ENCODE measurements around the gene SLC44A2. TPM values are rescaled to one million over a fixed set of nuclear protein-coding genes. Genes with fewer than 3 reads are reported as not detected.

Gene SLC44A2
- total RNA-seq, 1 donor = 49.9 TPM

DNA sequence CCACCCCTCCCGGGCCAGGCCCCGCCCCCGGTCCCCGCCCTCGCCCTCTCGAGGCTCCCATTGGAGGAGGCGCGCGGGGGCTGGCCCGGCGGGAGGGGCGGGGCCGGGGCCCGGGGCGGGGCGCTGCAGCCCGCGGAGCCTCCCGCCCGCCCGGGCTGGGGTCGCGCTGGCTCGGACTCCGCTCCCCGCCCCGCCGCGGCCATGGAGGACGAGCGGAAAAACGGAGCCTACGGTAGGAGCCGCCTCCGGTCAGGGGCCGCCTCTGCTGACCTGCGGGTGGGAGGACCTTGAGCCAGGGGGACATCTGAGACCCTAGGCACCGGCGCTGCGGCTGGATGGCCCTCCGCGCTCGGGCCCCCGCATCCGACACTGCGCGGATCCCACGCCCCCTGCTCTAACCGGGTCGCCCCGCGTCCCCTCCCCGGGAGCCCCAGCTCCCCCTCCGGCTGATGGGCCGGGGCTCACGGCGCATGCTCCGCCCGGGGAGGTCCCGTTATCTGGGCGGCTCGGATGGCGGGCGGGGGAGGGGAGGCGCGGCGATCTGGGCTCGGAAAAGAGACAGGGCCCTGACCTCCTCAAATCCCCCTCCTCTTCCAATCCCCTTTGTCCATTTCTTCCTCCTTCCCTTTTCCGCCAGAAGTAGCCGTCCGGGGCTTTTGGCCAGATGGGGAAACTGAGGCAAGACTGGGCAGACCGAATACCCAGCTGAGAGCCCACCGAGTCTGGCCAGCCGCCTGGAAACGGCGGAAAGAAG, 22.8 kb upstream of the SLC44A2 start:
- Histone ChIP-seq H3K4me1 (ENCODE audit: insufficient read depth, low read length) (peaks cover 12% of the 10 kb centered on the region), H3K36me3 (ENCODE audit: insufficient read depth, low read length) (no peaks in the 10 kb centered on the region), H4K20me1 (ENCODE audit: insufficient read depth, low read length) (no peaks in the 10 kb centered on the region), H3K27me3 (ENCODE audit: insufficient read depth, low read length) (peaks cover 3% of the 10 kb centered on the region), H3K4me2 (ENCODE audit: insufficient read depth, low read length) (peak overlapping the region; percentile 99), H3K79me2 (ENCODE audit: insufficient read depth, low read length) (peaks cover 30% of the 10 kb centered on the region), H2AFZ (ENCODE audit: low read length) (peak overlapping the region; percentile 93), H3K9me3 (ENCODE audit: low read depth, low read length) (no peaks in the 10 kb centered on the region), H3K4me3 (ENCODE audit: insufficient read depth, low read length) (peak overlapping the region; percentile 96), H3K27ac (ENCODE audit: low read depth, low read length) (peak overlapping the region; percentile 74)
- peak; percentile 100 for DNase-seq (ENCODE audit: insufficient read length, low spot score, missing footprints)
- TF ChIP-seq, protein P1, sequence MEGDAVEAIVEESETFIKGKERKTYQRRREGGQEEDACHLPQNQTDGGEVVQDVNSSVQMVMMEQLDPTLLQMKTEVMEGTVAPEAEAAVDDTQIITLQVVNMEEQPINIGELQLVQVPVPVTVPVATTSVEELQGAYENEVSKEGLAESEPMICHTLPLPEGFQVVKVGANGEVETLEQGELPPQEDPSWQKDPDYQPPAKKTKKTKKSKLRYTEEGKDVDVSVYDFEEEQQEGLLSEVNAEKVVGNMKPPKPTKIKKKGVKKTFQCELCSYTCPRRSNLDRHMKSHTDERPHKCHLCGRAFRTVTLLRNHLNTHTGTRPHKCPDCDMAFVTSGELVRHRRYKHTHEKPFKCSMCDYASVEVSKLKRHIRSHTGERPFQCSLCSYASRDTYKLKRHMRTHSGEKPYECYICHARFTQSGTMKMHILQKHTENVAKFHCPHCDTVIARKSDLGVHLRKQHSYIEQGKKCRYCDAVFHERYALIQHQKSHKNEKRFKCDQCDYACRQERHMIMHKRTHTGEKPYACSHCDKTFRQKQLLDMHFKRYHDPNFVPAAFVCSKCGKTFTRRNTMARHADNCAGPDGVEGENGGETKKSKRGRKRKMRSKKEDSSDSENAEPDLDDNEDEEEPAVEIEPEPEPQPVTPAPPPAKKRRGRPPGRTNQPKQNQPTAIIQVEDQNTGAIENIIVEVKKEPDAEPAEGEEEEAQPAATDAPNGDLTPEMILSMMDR (IDR thresholded peaks at IDR 0.05; ENCODE audit: extremely low read depth, low read depth, low read length) = no peak

DNA sequence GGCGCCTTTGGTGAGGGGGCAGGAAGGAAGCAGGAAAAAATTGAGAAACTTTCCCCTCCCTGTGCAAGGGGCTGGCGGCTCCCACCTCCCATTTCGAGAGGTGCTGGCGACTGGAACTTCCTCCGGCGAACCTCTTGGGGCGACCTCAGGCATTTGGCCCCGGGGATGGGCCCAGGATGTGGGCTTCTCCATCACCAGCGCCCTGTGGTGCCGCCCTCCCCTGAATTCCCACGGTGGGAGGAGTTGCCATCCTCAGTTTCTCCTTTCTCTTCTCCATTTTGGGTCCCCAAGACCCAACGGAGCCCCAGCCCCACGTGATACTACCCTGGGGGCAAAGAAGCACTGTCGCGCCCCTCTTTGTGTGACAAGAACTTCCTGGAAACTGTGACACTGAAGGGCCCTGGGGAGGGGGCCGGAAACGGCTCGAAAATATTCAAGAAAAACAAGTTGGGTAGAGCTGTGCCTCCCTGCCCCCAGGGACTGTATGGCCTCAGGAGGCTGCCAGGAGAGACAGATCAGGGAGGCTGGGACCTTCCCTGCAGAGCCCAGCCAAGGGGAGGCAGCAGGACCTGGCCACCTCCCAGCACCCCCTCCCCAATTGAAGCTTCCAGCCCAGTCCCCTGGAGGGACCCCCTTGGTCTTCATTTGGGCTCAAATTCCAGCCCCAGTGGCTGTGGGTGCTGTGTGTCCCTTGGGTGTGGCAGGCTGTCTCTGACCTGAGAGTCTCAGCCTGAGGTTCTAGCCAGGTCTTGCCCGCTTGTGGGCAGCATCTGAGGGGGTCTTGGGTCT, 22.1 kb upstream of the SLC44A2 start:
- peak overlapping the region; percentile 99 for H3K4me2 ChIP-seq (ENCODE audit: insufficient read depth, low read length)
- H3K4me3 ChIP-seq (ENCODE audit: insufficient read depth, low read length) = peak overlapping the region; percentile 96
- DNase-seq (ENCODE audit: insufficient read length, low spot score, missing footprints) = peak; percentile 93
- no peaks in the 10 kb centered on the region for H4K20me1 ChIP-seq (ENCODE audit: insufficient read depth, low read length)
- peak overlapping the region; percentile 93 for H2AFZ ChIP-seq (ENCODE audit: low read length)
- H3K27me3 ChIP-seq (ENCODE audit: insufficient read depth, low read length) = peaks cover 3% of the 10 kb centered on the region
- H3K79me2 ChIP-seq (ENCODE audit: insufficient read depth, low read length) = peaks cover 30% of the 10 kb centered on the region
- no peaks in the 10 kb centered on the region for H3K9me3 ChIP-seq (ENCODE audit: low read depth, low read length)
- peak overlapping the region; percentile 74 for H3K27ac ChIP-seq (ENCODE audit: low read depth, low read length)
- TF ChIP-seq, protein P1 (IDR thresholded peaks at IDR 0.05; ENCODE audit: extremely low read depth, low read depth, low read length) = no peak
- peaks cover 12% of the 10 kb centered on the region for H3K4me1 ChIP-seq (ENCODE audit: insufficient read depth, low read length)
- no peaks in the 10 kb centered on the region for H3K36me3 ChIP-seq (ENCODE audit: insufficient read depth, low read length)

DNA sequence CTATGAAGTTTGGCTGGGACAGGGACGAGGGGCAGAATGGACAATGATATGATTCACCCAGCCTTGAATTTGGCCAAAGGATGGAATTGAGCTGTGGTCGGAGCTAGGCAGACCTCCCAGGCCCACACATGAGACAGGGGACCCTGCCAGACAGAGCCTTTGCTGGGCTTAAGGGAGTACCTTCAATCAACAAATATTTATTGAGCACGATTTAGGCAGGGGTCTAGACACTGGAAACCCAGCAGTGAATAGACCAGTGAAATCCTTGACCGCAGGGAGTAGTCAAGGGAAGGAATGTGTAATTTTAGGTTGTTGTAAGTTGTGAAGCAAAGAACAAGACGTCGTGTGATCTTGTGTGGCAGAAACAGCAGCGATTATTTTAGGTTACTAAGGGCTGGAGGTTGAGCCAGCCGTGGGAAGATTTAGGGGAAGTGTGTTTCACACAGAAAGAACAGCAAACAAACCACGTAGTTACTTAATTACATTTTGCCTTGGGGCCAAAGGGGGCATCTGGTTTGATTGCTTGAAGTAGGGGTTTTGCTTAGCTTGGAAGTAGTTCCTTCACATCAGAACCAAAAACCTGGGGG, 21.4 kb upstream of the SLC44A2 start:
- peaks cover 12% of the 10 kb centered on the region for H3K4me1 ChIP-seq (ENCODE audit: insufficient read depth, low read length)
- no peaks in the 10 kb centered on the region for H4K20me1 ChIP-seq (ENCODE audit: insufficient read depth, low read length)
- peak overlapping the region; percentile 96 for H3K4me3 ChIP-seq (ENCODE audit: insufficient read depth, low read length)
- H3K27me3 ChIP-seq (ENCODE audit: insufficient read depth, low read length) = peaks cover 3% of the 10 kb centered on the region
- peaks cover 30% of the 10 kb centered on the region for H3K79me2 ChIP-seq (ENCODE audit: insufficient read depth, low read length)
- TF ChIP-seq, protein P1 (IDR thresholded peaks at IDR 0.05; ENCODE audit: extremely low read depth, low read depth, low read length) = no peak
- H3K4me2 ChIP-seq (ENCODE audit: insufficient read depth, low read length) = peak overlapping the region; percentile 99
- H3K9me3 ChIP-seq (ENCODE audit: low read depth, low read length) = no peaks in the 10 kb centered on the region
- no peaks in the 10 kb centered on the region for H3K36me3 ChIP-seq (ENCODE audit: insufficient read depth, low read length)
- DNase-seq (ENCODE audit: insufficient read length, low spot score, missing footprints) = peak; percentile 83
- H2AFZ ChIP-seq (ENCODE audit: low read length) = no peak overlapping the region
- peak overlapping the region; percentile 74 for H3K27ac ChIP-seq (ENCODE audit: low read depth, low read length)
